ENCODE data around the gene BFSP1. TPM values are rescaled to one million over a fixed set of nuclear protein-coding genes. Genes with fewer than 3 reads are reported as not detected.
A peak's percentile ranks its signal among the peaks of the same experiment; 100 is the strongest.

The BFSP1 gene
- total RNA-seq, 1 donor from 2014 or later = 4.2 TPM

GRCh38 chr20:17534077-17534476, 2.9 kb upstream of the BFSP1 start:
- Histone ChIP-seq H3K36me3 (ENCODE audit: insufficient read depth, low read length) (no peaks in the 10 kb centered on the region), H3K9ac (ENCODE audit: low read length) (no peak overlapping the region), H3K4me1 (ENCODE audit: insufficient read depth, low read length) (peaks cover 18% of the 10 kb centered on the region), H2AFZ (ENCODE audit: low read depth, low read length) (no peak overlapping the region), H4K20me1 (ENCODE audit: insufficient read depth, low read length) (no peaks in the 10 kb centered on the region), H3K4me3 (ENCODE audit: insufficient read depth, low read depth, low read length) (no peak overlapping the region), H3K27ac (ENCODE audit: low read depth, low read length) (no peak overlapping the region), H3K27me3 (ENCODE audit: insufficient read depth, low read length) (no peaks in the 10 kb centered on the region), H3K4me2 (ENCODE audit: low read length) (no peak overlapping the region), H3K9me3 (ENCODE audit: insufficient read depth, low read depth, low read length) (no peaks in the 10 kb centered on the region), H3K79me2 (ENCODE audit: insufficient read depth, low read length) (no peaks in the 10 kb centered on the region)
- peaks cover 12% of the 10 kb centered on the region for H3K4me1 Mint-ChIP-seq (ENCODE audit: low read depth, unreplicated experiment)
- no peak overlapping the region for H3K27ac Mint-ChIP-seq (ENCODE audit: unreplicated experiment)
- DNase-seq (ENCODE audit: low read depth) (no peak), FAIRE-seq (no peak)
- no peaks in the 10 kb centered on the region for H3K9me3 Mint-ChIP-seq (ENCODE audit: unreplicated experiment)
- H3K27me3 Mint-ChIP-seq (ENCODE audit: low read depth, unreplicated experiment) = no peaks in the 10 kb centered on the region
- H3K36me3 Mint-ChIP-seq (ENCODE audit: low read depth, unreplicated experiment) = no peaks in the 10 kb centered on the region
- TF ChIP-seq EZH2 (IDR thresholded peaks at IDR 0.05; ENCODE audit: insufficient read depth, low read length) (no peak), CTCF (IDR thresholded peaks at IDR 0.05; ENCODE audit: insufficient read depth, low read depth, low read length) (no peak)
- H3K4me3 Mint-ChIP-seq (ENCODE audit: unreplicated experiment) = no peak overlapping the region

DNA sequence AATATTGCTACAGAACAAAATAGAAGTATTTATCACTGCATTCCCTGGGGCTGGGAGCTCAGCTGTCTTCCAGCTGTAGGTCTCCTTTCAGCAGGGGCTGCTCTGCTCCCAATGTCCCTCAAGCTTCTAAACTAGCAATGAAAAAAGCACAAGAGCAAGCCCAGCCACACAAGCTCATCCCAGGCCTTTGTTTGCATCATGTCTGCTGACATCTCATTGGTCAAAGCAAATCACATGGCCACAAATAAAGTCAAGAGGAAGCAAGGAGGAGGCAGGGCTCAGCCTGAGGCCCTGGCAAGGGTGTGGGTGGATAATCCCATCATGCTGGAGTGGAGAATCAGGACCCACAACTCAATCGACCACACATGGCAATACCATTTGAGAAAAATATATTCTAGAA, 2.2 kb upstream of the BFSP1 start:
- Mint-ChIP-seq H3K36me3 (ENCODE audit: low read depth, unreplicated experiment) (no peaks in the 10 kb centered on the region), H3K27me3 (ENCODE audit: low read depth, unreplicated experiment) (no peaks in the 10 kb centered on the region), H3K27ac (ENCODE audit: unreplicated experiment) (no peak overlapping the region), H3K9me3 (ENCODE audit: unreplicated experiment) (no peaks in the 10 kb centered on the region), H3K4me1 (ENCODE audit: low read depth, unreplicated experiment) (peaks cover 12% of the 10 kb centered on the region), H3K4me3 (ENCODE audit: unreplicated experiment) (peak overlapping the region; percentile 45)
- no peaks in the 10 kb centered on the region for H3K27me3 ChIP-seq (ENCODE audit: insufficient read depth, low read length)
- H3K4me3 ChIP-seq (ENCODE audit: insufficient read depth, low read depth, low read length) = no peak overlapping the region
- peak overlapping the region; percentile 61 for H2AFZ ChIP-seq (ENCODE audit: low read depth, low read length)
- H3K9ac ChIP-seq (ENCODE audit: low read length) = no peak overlapping the region
- no peaks in the 10 kb centered on the region for H3K79me2 ChIP-seq (ENCODE audit: insufficient read depth, low read length)
- FAIRE-seq (no peak), DNase-seq (ENCODE audit: low read depth) (peak; percentile 43)
- no peaks in the 10 kb centered on the region for H4K20me1 ChIP-seq (ENCODE audit: insufficient read depth, low read length)
- no peak overlapping the region for H3K27ac ChIP-seq (ENCODE audit: low read depth, low read length)
- H3K4me1 ChIP-seq (ENCODE audit: insufficient read depth, low read length) = peaks cover 18% of the 10 kb centered on the region
- no peak overlapping the region for H3K4me2 ChIP-seq (ENCODE audit: low read length)
- H3K9me3 ChIP-seq (ENCODE audit: insufficient read depth, low read depth, low read length) = no peaks in the 10 kb centered on the region
- no peaks in the 10 kb centered on the region for H3K36me3 ChIP-seq (ENCODE audit: insufficient read depth, low read length)
- TF ChIP-seq CTCF (IDR thresholded peaks at IDR 0.05; ENCODE audit: insufficient read depth, low read depth, low read length) (no peak), EZH2 (IDR thresholded peaks at IDR 0.05; ENCODE audit: insufficient read depth, low read length) (no peak)

DNA sequence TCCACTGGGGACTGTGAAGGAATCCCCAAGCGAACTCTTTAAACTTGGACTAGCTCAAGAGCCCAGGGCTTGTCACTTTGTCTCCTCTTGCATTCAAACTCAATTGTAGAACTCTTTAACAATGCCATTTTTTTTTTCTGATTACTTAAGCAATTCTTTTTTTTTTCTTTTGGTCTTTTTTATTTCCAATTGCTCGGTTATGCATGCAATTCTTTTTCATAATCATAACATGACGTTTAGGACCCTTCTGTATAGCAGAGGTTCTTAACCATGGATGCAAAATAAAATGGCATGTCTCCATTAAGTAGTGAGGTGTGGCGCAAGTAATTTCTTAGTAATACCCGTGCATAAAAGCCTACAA, 466 bp upstream of the BFSP1 start:
- H3K4me2 ChIP-seq (ENCODE audit: low read length) = peak overlapping the region; percentile 95
- FAIRE-seq (no peak), DNase-seq (ENCODE audit: low read depth) (no peak)
- H3K4me1 ChIP-seq (ENCODE audit: insufficient read depth, low read length) = peaks cover 13% of the 10 kb centered on the region
- H3K27me3 ChIP-seq (ENCODE audit: insufficient read depth, low read length) = no peaks in the 10 kb centered on the region
- peak overlapping the region; percentile 85 for H3K9ac ChIP-seq (ENCODE audit: low read length)
- H3K9me3 ChIP-seq (ENCODE audit: insufficient read depth, low read depth, low read length) = no peaks in the 10 kb centered on the region
- H4K20me1 ChIP-seq (ENCODE audit: insufficient read depth, low read length) = no peaks in the 10 kb centered on the region
- peak overlapping the region; percentile 95 for H2AFZ ChIP-seq (ENCODE audit: low read depth, low read length)
- Mint-ChIP-seq H3K36me3 (ENCODE audit: low read depth, unreplicated experiment) (no peaks in the 10 kb centered on the region), H3K4me1 (ENCODE audit: low read depth, unreplicated experiment) (peaks cover 8% of the 10 kb centered on the region), H3K4me3 (ENCODE audit: unreplicated experiment) (peak overlapping the region; percentile 94), H3K27me3 (ENCODE audit: low read depth, unreplicated experiment) (no peaks in the 10 kb centered on the region), H3K27ac (ENCODE audit: unreplicated experiment) (peak overlapping the region; percentile 92), H3K9me3 (ENCODE audit: unreplicated experiment) (no peaks in the 10 kb centered on the region)
- peak overlapping the region; percentile 65 for H3K4me3 ChIP-seq (ENCODE audit: insufficient read depth, low read depth, low read length)
- H3K79me2 ChIP-seq (ENCODE audit: insufficient read depth, low read length) = no peaks in the 10 kb centered on the region
- no peaks in the 10 kb centered on the region for H3K36me3 ChIP-seq (ENCODE audit: insufficient read depth, low read length)
- no peak for TF ChIP-seq EZH2 (IDR thresholded peaks at IDR 0.05; ENCODE audit: insufficient read depth, low read length)
- TF ChIP-seq CTCF (IDR thresholded peaks at IDR 0.05; ENCODE audit: insufficient read depth, low read depth, low read length) = no peak
- peak overlapping the region; percentile 51 for H3K27ac ChIP-seq (ENCODE audit: low read depth, low read length)

Measured in astrocyte (in vitro differentiated cells and primary cell).